Tibial nerve (tissue), 3 donors: Measurements from ENCODE around the gene COL4A2.

Experiments
- CTCF ChIP-seq, 5 experiments: fragments of 200-600 bp in 3 of 5; fragments of 450-650 bp in 2 of 5; sonication (generic) in 3 of 5; IDR thresholded peaks; one replicate each; pipeline ENCODE4 v1.5.1; 2016 to 2019; ENCODE audit warnings: antibody characterized with exemption in 5 of 5, mild to moderate bottlenecking in 3 of 5, moderate library complexity in 2 of 5
- POLR2A ChIP-seq, 2 donors: fragments of 450-650 bp; IDR thresholded peaks; one replicate each; pipeline ENCODE4 v1.6.1; 2017; ENCODE audit warnings: antibody characterized with exemption in 2 of 2, mild to moderate bottlenecking in 2 of 2, moderate library complexity in 2 of 2

- TF ChIP-seq CTCF (IDR thresholded peaks at IDR 0.05) (no peak), POLR2A (IDR thresholded peaks at IDR 0.05) (no peak)
Observed at GRCh38 chr13:110525328-110526319, 218.5 kb downstream of the COL4A2 start.
